Nephron progenitor cell (in vitro differentiated cells): ENCODE measurements around the gene KLF7.
A peak's percentile ranks its signal among the peaks of the same experiment; 100 is the strongest.

Experiments
- DNase-seq: peaks from one replicate; pipeline ENCODE4 v3.0.0; 2021
- H3K27ac Mint-ChIP-seq: 2 replicates; pipeline ENCODE4 v1.8.0; 2021; ENCODE audit warnings: mild to moderate bottlenecking, moderate library complexity, mixed read lengths
- H3K27me3 Mint-ChIP-seq: 2 replicates; pipeline ENCODE4 v1.8.0; 2021; ENCODE audit warnings: mild to moderate bottlenecking, low read depth, mixed read lengths; ENCODE audit not compliant: poor library complexity
- H3K36me3 Mint-ChIP-seq: 2 replicates; pipeline ENCODE4 v1.8.0; 2021; ENCODE audit warnings: low read depth, mixed read lengths
- H3K4me1 Mint-ChIP-seq: 2 replicates; pipeline ENCODE4 v1.8.0; 2021; ENCODE audit warnings: mixed read lengths
- H3K4me3 Mint-ChIP-seq: 2 replicates; pipeline ENCODE4 v1.8.0; 2021; ENCODE audit warnings: mild to moderate bottlenecking, moderate library complexity, mixed read lengths
- H3K9me3 Mint-ChIP-seq: 2 replicates; pipeline ENCODE4 v1.8.0; 2021; ENCODE audit warnings: mild to moderate bottlenecking, moderate library complexity, mixed read lengths
- TF ChIP-seq, protein P1 (sequence below): fragments of 200-600 bp; sonication (generic); IDR thresholded peaks from 2 replicates; pipeline ENCODE4 v1.5.0; 2021; ENCODE audit warnings: antibody characterized with exemption

KLF7 gene

GRCh38 chr2:207126724-207127308, 38.9 kb downstream of the KLF7 start:
- Mint-ChIP-seq H3K9me3 (peaks cover 54% of the 10 kb centered on the region), H3K4me1 (peaks cover 36% of the 10 kb centered on the region), H3K27me3 (no peaks in the 10 kb centered on the region), H3K27ac (no peak overlapping the region), H3K4me3 (no peak overlapping the region), H3K36me3 (peaks cover 81% of the 10 kb centered on the region)
- TF ChIP-seq, protein P1, sequence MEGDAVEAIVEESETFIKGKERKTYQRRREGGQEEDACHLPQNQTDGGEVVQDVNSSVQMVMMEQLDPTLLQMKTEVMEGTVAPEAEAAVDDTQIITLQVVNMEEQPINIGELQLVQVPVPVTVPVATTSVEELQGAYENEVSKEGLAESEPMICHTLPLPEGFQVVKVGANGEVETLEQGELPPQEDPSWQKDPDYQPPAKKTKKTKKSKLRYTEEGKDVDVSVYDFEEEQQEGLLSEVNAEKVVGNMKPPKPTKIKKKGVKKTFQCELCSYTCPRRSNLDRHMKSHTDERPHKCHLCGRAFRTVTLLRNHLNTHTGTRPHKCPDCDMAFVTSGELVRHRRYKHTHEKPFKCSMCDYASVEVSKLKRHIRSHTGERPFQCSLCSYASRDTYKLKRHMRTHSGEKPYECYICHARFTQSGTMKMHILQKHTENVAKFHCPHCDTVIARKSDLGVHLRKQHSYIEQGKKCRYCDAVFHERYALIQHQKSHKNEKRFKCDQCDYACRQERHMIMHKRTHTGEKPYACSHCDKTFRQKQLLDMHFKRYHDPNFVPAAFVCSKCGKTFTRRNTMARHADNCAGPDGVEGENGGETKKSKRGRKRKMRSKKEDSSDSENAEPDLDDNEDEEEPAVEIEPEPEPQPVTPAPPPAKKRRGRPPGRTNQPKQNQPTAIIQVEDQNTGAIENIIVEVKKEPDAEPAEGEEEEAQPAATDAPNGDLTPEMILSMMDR, result no peak
- DNase-seq, result no peak

GRCh38 chr2:207123776-207124391, 41.9 kb downstream of the KLF7 start:
- DNase-seq, result no peak

GRCh38 chr2:207123335-207123744, 42.4 kb downstream of the KLF7 start:
- Mint-ChIP-seq H3K9me3 (peaks cover 22% of the 10 kb centered on the region), H3K36me3 (peaks cover 54% of the 10 kb centered on the region), H3K27me3 (peaks cover 4% of the 10 kb centered on the region), H3K4me3 (peak overlapping the region; percentile 26), H3K4me1 (peaks cover 47% of the 10 kb centered on the region), H3K27ac (peak overlapping the region; percentile 38)
- TF ChIP-seq, protein P1, result no peak
- DNase-seq, result no peak

More at GRCh38 chr2:207123776-207124391, 41.9 kb downstream of the KLF7 start:
- Mint-ChIP-seq H3K9me3 (peaks cover 27% of the 10 kb centered on the region), H3K27ac (peak overlapping the region; percentile 38), H3K4me3 (peak overlapping the region; percentile 3), H3K27me3 (peaks cover 3% of the 10 kb centered on the region), H3K36me3 (peaks cover 60% of the 10 kb centered on the region), H3K4me1 (peaks cover 47% of the 10 kb centered on the region)
- TF ChIP-seq, protein P1, result no peak

GRCh38 chr2:207122651-207123334, 43.0 kb downstream of the KLF7 start:
- H3K36me3 Mint-ChIP-seq, result peaks cover 49% of the 10 kb centered on the region
- TF ChIP-seq, protein P1, result no peak
- peaks cover 47% of the 10 kb centered on the region for H3K4me1 Mint-ChIP-seq
- no peak for DNase-seq
- peak overlapping the region; percentile 26 for H3K4me3 Mint-ChIP-seq
- H3K9me3 Mint-ChIP-seq, result peaks cover 17% of the 10 kb centered on the region
- peak overlapping the region; percentile 38 for H3K27ac Mint-ChIP-seq
- H3K27me3 Mint-ChIP-seq, result peaks cover 4% of the 10 kb centered on the region

GRCh38 chr2:207121784-207122183, 44.0 kb downstream of the KLF7 start:
- H3K4me3 Mint-ChIP-seq, result peak overlapping the region; percentile 28
- H3K9me3 Mint-ChIP-seq, result peaks cover 8% of the 10 kb centered on the region
- TF ChIP-seq, protein P1, result no peak
- H3K4me1 Mint-ChIP-seq, result peaks cover 48% of the 10 kb centered on the region
- H3K27ac Mint-ChIP-seq, result peak overlapping the region; percentile 96
- H3K27me3 Mint-ChIP-seq, result peaks cover 4% of the 10 kb centered on the region
- H3K36me3 Mint-ChIP-seq, result peaks cover 39% of the 10 kb centered on the region
- no peak for DNase-seq
